Brain pericyte (primary cell): ENCODE results near the gene PEX14.

Experiments used
- DNase-seq: peaks from one replicate; pipeline ENCODE4 v3.0.0-alpha.2; 2012; ENCODE audit warnings: low read depth, low spot score

Gene PEX14

GRCh38 chr1:10662824-10663677, 188.3 kb downstream of the PEX14 start:
- no peak for DNase-seq

GRCh38 chr1:10663678-10664035, 188.9 kb downstream of the PEX14 start:
- DNase-seq = no peak

DNA sequence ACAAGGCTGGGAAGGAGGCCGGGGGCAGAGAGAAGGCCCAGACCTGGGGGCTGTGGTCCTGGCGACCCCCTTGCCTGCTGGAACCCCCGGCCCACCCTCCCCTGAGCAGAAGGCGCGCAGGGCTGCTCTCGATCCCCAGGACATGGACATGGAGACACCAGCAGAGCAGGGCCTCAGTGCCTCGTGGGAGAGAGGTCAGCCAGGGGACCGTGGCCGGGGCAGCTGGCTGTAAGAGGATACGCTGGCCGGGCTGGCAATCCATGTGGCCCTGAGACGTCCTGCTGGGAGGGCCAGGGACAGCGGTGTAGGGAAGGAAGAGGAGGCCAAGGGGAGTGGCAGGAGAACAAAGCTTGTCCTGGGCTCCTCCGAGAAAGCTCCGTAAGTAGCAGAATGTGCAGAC, 189.5 kb downstream of the PEX14 start:
- DNase-seq = no peak

- no peak for DNase-seq
These were observed 190.5 kb downstream of the PEX14 start for GRCh38 chr1:10665226-10665625.

DNA sequence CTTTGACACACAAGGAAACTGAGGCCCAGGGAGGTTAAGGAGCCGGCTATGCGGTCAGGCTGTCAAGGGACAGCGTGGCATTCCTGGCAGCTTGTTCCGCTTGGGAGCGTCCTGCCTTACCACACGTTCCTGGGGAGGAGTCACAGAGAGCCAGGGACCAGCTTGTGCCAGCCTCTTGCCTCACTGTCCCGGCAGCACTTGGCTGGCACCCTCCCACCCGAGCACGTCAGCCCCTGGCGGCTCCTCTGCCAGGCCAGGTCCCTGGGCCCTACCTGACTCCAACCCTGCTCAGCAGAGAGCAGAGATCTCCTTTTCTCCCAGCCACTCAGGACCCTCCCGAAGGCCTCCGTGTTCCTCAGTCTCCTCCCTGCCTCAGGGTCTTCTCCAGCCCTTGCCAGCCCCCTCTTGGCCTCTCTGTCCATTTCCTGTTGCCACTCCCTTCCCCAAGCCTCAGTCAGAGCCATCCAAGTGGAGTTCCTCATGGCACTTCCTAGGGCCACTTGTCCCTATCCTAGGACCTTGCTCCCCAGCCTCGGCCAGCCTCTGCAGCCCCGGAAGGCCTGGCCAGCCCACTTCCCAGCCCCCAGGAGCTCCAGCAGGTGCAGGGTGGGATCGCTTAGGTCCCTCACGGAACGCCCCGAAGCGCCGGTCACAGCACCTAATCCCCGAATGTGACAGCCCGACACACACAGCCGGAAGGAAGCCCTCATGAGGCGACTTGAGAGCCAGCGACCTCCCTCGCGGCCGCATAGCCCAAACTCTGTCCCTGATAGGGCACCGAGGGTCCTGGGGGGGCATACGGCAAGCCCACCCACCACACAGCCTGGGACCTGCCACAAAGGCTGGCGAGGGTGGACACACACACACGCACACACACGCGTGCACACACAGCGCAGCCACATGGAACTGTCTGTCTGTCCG, 191.4 kb downstream of the PEX14 start:
- no peak for DNase-seq

- no peak for DNase-seq
These were observed 193.4 kb downstream of the PEX14 start for GRCh38 chr1:10667861-10668761.

- no peak for DNase-seq
These were observed 194.8 kb downstream of the PEX14 start for GRCh38 chr1:10669570-10669969.

GRCh38 chr1:10670190-10670589, 195.4 kb downstream of the PEX14 start:
- DNase-seq = no peak

DNA sequence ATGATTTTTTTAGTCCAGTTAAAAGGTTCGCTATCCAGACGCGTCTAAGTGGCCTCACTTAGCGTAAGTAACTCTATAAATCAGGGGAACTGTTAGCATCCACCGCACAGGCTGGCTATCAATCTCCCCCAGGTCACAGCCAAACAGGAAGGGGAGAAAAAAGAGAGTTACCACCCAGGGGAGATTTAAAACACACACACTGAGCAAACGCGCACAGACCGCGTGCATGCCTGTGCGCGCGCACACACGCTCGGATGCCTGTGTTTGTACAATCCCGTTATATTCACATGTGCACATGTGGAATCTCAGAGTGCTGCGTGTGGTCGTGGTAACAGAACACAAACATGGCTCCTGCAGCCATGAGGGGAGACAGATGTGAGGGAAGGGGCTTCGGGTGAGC, 196.3 kb downstream of the PEX14 start:
- no peak for DNase-seq

DNA sequence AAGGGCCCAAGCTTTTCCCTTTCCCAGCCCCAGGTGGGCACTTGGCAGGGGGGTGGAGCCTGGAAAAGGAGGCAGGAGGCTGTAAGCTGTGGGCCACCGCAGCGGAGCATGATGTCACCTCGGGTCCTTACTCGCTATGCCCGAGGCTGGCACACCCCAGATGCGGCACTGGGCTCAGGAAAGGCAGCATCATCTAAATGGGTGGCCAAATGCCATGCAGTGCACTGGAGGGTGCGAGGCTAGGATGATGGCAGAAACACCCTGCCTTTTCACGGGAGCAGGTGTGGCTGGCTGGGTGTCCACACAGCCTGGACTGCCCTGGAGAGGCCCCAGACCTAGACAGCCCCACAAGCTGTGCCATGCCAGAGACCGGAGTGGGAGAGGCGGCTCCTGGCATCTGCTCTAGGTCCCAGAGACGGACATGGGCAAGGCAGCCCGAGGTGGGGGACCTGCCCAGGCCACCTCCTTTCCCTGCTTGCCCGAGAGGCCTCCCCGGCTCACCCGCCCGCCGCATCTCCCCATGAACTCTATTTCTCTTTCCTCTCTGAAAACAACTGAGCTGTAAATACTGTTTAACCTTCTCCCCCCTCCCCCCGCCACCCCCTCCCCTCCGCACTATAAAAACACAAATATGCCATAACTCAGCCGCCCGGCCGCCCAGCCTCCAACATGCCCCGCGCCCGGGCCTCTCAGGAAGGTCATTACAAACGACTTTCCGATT, 197.0 kb downstream of the PEX14 start:
- DNase-seq = no peak

GRCh38 chr1:10672343-10673050, 197.7 kb downstream of the PEX14 start:
- no peak for DNase-seq

DNA sequence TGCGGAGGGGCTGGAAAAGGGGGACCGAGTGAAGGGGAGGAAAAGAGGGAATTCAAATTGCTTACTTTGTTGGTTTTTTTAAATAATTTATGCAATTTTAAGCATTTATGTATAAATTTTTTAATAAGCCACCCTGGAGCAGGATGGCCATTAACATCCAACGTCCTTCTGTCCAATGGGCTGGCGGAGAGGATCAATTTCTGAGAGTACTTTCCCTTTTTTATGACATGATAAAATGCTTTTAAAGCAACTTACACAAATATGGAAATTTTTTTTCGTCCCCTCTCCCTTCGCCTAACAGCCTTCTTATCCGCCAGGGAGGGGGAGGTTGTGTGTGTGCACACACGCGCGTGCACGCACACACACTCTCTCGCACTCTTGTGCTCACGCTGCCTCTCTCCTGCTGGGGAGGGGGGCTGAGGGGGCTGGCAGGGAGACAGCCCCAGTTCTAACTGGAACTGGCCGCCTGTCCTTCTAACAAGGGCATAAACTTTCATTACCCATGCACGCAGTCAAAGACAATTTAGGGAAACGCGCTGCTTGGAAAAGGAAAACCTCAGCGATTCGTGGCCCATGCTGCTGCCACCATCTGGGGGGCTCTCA, 198.5 kb downstream of the PEX14 start:
- DNase-seq = no peak

GRCh38 chr1:10674222-10674621, 199.5 kb downstream of the PEX14 start:
- no peak for DNase-seq

DNA sequence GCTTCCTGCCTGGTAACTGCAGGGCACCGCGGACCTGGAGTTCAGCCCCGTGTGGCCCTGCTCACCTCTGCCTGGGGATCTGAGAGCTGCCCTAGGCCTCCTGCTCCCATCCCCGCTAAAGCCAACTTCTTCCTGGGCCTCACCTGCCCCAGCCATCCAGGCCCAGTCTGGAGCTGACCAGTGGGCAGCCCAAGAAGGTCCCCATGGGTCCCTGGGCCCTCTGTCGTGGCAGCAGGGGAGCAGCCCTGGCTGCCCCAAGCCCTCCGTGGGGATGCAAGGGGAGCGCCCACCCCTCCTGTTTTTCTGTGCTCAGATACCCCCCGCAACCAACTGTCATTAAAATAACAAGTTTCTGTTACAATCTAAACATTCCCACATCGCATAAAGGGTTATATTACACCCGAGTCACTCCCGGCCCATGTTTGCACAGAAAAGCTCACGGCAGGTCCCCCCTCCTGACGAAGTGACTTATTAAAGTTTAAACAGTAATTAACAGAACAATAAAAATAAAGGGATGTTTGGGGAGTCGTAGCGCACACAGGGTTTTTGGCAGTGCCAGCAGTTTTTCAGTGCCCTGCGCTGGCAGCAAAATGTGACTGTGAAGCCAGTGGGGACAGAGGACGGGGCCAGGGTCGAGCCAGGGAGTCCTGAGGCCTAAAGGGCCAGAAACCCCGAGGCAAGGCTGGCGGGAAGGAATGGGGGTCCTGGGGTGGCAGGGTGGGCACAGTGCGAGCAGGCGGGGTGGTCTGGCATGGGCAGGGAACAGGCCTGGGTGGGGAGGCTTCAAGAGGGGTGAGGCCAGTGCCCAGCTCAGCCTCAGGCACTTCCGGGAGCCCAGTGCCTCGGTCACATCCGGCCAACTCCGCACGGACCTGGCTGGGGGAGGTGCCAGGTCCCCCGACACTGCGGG, 200.2 kb downstream of the PEX14 start:
- no peak for DNase-seq

- no peak for DNase-seq
These were observed 201.1 kb downstream of the PEX14 start for GRCh38 chr1:10675813-10676212.

GRCh38 chr1:10676963-10677362, 202.2 kb downstream of the PEX14 start:
- no peak for DNase-seq

DNA sequence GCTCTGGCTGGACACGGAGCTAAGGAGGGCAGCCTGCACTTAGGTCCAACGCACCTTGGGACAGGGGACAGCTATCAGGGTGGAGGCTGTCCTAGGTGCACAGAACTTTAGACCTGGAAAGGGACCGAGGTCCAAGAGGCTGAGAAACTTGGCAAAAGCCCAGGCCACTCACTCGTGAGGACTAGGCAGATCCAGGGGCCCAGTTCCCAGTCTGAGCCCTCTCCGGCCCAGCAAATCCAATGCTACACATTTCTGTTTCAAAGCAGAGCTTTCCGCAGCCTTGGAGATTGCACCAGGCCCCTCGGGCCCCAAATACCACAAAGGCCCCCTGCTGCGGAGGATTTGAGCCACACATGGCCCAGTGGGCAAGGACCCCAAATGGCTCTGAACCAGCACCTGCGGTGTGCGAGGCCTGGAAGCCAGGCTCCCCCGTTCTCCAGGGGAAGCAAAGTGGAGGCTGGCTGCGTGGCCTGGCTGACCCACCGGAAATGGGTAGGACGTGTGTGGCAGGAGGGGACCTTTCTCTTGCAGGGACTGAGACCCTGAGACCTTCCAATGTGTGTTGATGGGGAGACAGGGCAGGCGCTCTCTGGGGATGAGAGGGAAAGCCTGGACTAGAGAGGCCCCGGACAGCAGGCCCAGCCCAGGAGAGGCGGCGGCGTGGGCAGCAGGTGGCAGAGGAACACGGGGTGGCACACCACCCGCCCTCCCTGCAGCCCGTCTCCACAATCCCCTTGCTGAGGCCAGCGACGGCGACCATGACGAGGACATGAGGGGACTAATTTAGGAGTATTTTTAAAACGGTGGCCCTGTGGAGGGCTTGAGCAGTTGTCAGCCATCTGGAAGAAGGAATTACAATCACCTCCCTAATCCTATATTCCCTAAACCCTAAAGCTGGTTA, 203.0 kb downstream of the PEX14 start:
- DNase-seq = no peak

DNA sequence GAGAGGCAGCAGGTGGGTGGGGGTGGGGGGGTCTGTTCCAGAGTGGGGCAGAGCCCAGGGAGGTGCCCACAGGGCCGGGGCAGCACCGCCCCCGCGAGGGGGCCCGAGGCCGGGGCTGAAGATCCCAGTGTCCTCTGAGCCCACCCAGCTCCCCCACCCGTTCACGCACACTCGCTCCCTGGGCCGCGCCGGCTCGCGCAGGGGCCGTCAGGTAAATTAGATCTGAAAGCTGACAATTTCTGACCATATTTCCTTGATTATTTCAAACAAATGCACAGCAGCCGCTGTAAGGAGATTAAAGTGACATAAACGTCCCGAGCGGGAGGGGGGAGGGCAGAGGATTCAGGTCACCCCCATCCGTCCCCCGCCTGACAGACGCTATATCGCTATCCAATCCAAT, 203.7 kb downstream of the PEX14 start:
- DNase-seq = no peak
